IMR-90 (cell line): ENCODE measurements around the gene ENOX2.

Experiments used
- BHLHE40 ChIP-seq: fragments of 150-350 bp; IDR thresholded peaks from 2 replicates; pipeline ENCODE4 v1.6.1; 2016; ENCODE audit warnings: mild to moderate bottlenecking, low read depth, low read length
- CEBPB ChIP-seq: IDR thresholded peaks from 2 replicates; pipeline ENCODE4 v1.6.1; 2012; ENCODE audit warnings: low read depth, low read length, improper control_type of control experiment
- MXI1 ChIP-seq: IDR thresholded peaks from 2 replicates; pipeline ENCODE4 v1.6.1; 2012; ENCODE audit warnings: low read depth, mild to moderate bottlenecking, low read length, moderate library complexity, borderline replicate concordance
- POLR2A ChIP-seq: IDR thresholded peaks from 2 replicates; pipeline ENCODE4 v1.6.1; 2012; ENCODE audit warnings: mild to moderate bottlenecking, low read depth, low read length
- RAD21 ChIP-seq: IDR thresholded peaks from 2 replicates; pipeline ENCODE4 v1.6.1; 2012; ENCODE audit warnings: low read length, improper control_type of control experiment
- TF ChIP-seq, protein P1 (sequence below): conservative IDR thresholded peaks from 2 replicates; pipeline ENCODE4 v1.5.1; 2012; ENCODE audit warnings: mild to moderate bottlenecking, low read depth, low read length, improper control_type of control experiment
- TF ChIP-seq, protein P2 (sequence below): fragments of 150-350 bp; IDR thresholded peaks from 2 replicates; pipeline ENCODE4 v1.6.1; 2016; ENCODE audit warnings: low read depth, mild to moderate bottlenecking, low read length, moderate library complexity, borderline replicate concordance

DNA sequence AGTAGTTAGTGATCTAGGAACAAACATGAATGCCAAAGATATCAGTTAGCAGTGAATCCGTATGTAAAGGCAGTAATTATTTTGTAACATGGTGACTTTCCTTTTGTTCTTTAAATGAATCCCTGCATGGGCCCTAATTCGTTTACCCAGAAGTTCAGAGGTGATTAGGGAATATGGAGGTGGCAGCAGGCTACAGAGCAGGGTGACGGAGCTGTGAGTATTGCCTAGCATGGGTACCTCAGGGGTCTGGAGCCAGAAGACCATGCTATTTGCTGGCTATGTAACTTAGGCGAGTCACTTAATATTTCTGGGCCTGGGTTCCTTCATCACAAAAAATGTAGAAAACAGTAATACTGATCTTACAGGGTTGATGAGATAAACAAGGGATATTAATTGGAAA, 184.9 kb downstream of the ENOX2 start:
- TF ChIP-seq, protein P1, sequence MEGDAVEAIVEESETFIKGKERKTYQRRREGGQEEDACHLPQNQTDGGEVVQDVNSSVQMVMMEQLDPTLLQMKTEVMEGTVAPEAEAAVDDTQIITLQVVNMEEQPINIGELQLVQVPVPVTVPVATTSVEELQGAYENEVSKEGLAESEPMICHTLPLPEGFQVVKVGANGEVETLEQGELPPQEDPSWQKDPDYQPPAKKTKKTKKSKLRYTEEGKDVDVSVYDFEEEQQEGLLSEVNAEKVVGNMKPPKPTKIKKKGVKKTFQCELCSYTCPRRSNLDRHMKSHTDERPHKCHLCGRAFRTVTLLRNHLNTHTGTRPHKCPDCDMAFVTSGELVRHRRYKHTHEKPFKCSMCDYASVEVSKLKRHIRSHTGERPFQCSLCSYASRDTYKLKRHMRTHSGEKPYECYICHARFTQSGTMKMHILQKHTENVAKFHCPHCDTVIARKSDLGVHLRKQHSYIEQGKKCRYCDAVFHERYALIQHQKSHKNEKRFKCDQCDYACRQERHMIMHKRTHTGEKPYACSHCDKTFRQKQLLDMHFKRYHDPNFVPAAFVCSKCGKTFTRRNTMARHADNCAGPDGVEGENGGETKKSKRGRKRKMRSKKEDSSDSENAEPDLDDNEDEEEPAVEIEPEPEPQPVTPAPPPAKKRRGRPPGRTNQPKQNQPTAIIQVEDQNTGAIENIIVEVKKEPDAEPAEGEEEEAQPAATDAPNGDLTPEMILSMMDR = no peak
- TF ChIP-seq, protein P2, sequence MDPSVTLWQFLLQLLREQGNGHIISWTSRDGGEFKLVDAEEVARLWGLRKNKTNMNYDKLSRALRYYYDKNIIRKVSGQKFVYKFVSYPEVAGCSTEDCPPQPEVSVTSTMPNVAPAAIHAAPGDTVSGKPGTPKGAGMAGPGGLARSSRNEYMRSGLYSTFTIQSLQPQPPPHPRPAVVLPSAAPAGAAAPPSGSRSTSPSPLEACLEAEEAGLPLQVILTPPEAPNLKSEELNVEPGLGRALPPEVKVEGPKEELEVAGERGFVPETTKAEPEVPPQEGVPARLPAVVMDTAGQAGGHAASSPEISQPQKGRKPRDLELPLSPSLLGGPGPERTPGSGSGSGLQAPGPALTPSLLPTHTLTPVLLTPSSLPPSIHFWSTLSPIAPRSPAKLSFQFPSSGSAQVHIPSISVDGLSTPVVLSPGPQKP = no peak
- TF ChIP-seq CEBPB (no peak), RAD21 (no peak), POLR2A (no peak), BHLHE40 (no peak), MXI1 (no peak)
